GM18907 (cell line): ENCODE data around the gene TMEM201.

Source experiments
- ATAC-seq: cut with Tn5 transposase; IDR thresholded peaks from one replicate; pipeline ENCODE4 v1.9.1; 2021; ENCODE audit warnings: mild to moderate bottlenecking, moderate library complexity; ENCODE audit not compliant: unreplicated experiment

The TMEM201 gene

GRCh38 chr1:9577423-9577822, 11.3 kb upstream of the TMEM201 start:
- no peak for ATAC-seq

- no peak for ATAC-seq
These were observed 7.8 kb upstream of the TMEM201 start for GRCh38 chr1:9580942-9581341.

GRCh38 chr1:9586147-9586766, 2.5 kb upstream of the TMEM201 start:
- no peak for ATAC-seq

GRCh38 chr1:9589144-9589718, 520 bp downstream of the TMEM201 start:
- peak; percentile 24 for ATAC-seq

GRCh38 chr1:9589719-9590157, 1.0 kb downstream of the TMEM201 start:
- no peak for ATAC-seq

- no peak for ATAC-seq
These were observed 1.5 kb downstream of the TMEM201 start for GRCh38 chr1:9590201-9590600.

- ATAC-seq: no peak
These were observed 2.4 kb downstream of the TMEM201 start for GRCh38 chr1:9590945-9591668.

GRCh38 chr1:9591669-9592509, 3.2 kb downstream of the TMEM201 start:
- no peak for ATAC-seq

GRCh38 chr1:9592510-9593075, 3.9 kb downstream of the TMEM201 start:
- ATAC-seq: no peak

- ATAC-seq: no peak
These were observed 4.4 kb downstream of the TMEM201 start for GRCh38 chr1:9593147-9593491.

- ATAC-seq: no peak
These were observed 5.1 kb downstream of the TMEM201 start for GRCh38 chr1:9593492-9594465.

GRCh38 chr1:9594471-9595155, 5.9 kb downstream of the TMEM201 start:
- ATAC-seq: no peak

- no peak for ATAC-seq
These were observed 6.7 kb downstream of the TMEM201 start for GRCh38 chr1:9595156-9595967.

- ATAC-seq: no peak
These were observed 7.2 kb downstream of the TMEM201 start for GRCh38 chr1:9595968-9596340.

GRCh38 chr1:9596415-9597123, 7.9 kb downstream of the TMEM201 start:
- ATAC-seq: no peak

GRCh38 chr1:9597361-9598315, 8.9 kb downstream of the TMEM201 start:
- ATAC-seq: no peak

- ATAC-seq: no peak
These were observed 9.6 kb downstream of the TMEM201 start for GRCh38 chr1:9598316-9598700.
